OCI-LY1 (cell line): ENCODE results near the gene SP100.

Source experiments
- CTCF ChIP-seq: fragments of 200-600 bp; sonication (generic), shearing (Covaris generic); IDR thresholded peaks from 2 replicates; pipeline ENCODE4 v1.5.1; 2017; ENCODE audit warnings: mild to moderate bottlenecking, antibody characterized with exemption, low read length, moderate library complexity, mixed read lengths
- EZH2 ChIP-seq: fragments of 200-600 bp; sonication (generic), shearing (Covaris generic); IDR thresholded peaks from 2 replicates; pipeline ENCODE4 v1.8.0; 2017; ENCODE audit warnings: borderline replicate concordance, mixed run types, mild to moderate bottlenecking, antibody characterized with exemption, low read length, moderate library complexity, mixed read lengths

- TF ChIP-seq CTCF (no peak), EZH2 (no peak)
These were observed 57.4 kb downstream of the SP100 start for GRCh38 chr2:230473378-230473777.
